Measurements from ENCODE around the gene HCFC2.
"Not testable (repeated sequence)": the region's sequence is repeated elsewhere in the genome, so short reads cannot be mapped to it uniquely, and the experiment has no call there.

HCFC2 gene

DNA sequence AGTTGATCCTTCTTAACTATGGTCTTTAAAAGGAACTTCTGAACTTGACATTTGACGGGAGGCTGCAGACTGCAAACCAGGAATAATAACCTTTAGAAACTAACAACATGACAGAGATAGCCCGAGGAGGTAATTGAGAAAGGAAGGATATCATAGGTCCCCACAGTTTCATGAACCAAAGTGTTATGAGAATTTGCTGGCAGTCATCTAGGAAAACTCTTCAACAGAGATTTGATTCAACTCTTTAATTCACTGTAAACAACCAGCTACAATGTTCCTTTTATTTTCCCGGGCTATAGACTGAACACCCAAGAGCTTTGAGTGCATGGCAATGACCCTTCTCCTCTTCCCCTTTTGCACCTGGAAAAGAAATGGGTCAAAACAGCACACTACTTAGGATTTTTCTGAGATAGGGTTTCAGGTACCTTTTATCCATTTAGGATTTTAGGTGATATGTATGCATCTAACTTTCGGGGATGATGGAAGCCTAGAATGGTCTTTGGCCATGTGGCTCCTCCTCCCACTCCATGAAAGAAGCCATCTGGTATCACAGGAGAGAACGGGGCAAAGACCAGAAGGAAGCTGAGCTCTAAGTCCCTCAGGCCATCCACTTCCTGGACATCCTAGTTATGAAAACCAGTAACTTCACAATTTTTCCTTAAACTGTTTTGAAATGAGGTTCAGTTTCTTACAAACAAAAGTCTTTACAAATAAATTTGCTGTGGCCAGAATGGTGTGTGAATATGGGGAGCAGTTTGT is 37.3 kb upstream of the HCFC2 start:
- no peaks in the 10 kb centered on the region for H3K36me3 ChIP-seq
- H3K27me3 ChIP-seq = no peaks in the 10 kb centered on the region
- no peak overlapping the region for H3K27ac ChIP-seq
- H3K4me1 ChIP-seq (ENCODE audit: control insufficient read depth in 1 of 2, insufficient read depth in 1 of 2, low read depth in 1 of 2, low read length in 1 of 2) = peaks cover 0 to 16% of the 10 kb centered on the region in 2 experiments
- no peak for TF ChIP-seq CTCF (IDR thresholded peaks at IDR 0.05)
- no peak overlapping the region for H3K4me3 ChIP-seq (ENCODE audit: low read depth in 1 of 2, low read length in 1 of 2)
- no peaks in the 10 kb centered on the region for H3K9me3 ChIP-seq

DNA sequence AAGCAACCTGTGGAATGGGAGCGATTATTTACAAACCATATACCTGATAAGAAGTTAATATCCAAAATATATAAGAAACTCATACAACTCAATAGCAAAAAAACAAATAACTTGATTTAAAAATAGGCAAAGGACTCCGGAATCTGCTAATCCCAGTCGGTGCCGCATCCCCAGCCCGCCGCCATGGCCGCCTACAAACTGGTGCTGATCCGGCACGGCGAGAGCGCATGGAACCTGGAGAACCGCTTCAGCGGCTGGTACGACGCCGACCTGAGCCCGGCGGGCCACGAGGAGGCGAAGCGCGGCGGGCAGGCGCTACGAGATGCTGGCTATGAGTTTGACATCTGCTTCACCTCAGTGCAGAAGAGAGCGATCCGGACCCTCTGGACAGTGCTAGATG is 33.7 kb upstream of the HCFC2 start:
- H3K27ac ChIP-seq; H3K36me3 ChIP-seq; H3K27me3 ChIP-seq; H3K4me3 ChIP-seq (ENCODE audit: low read depth in 1 of 2, low read length in 1 of 2); H3K9me3 ChIP-seq: not testable (repeated sequence)
- peaks cover 0 to 16% of the 10 kb centered on the region in 2 experiments for H3K4me1 ChIP-seq (ENCODE audit: control insufficient read depth in 1 of 2, insufficient read depth in 1 of 2, low read depth in 1 of 2, low read length in 1 of 2)

DNA sequence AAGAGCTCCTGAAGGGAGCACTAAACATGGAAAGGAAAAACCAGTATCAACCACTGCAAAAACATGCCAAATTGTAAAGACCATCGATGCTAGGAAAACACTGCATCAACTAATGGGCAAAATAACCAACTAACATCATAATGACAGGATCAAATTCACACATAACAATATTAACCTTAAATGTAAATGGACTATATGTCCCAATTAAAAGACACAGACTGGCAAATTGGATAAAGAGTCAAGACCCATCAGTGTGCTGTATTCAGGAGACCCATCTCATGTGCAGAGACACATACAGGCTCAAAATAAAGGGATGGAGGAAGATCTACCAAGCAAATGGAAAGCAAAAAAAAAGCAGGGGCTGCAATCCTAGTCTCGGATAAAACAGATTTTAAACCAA is 28.2 kb upstream of the HCFC2 start:
- not testable (repeated sequence) for H3K27ac ChIP-seq; H3K27me3 ChIP-seq; H3K36me3 ChIP-seq; H3K4me3 ChIP-seq (ENCODE audit: low read depth in 1 of 2, low read length in 1 of 2); H3K9me3 ChIP-seq; H3K4me1 ChIP-seq (ENCODE audit: control insufficient read depth in 1 of 2, insufficient read depth in 1 of 2, low read depth in 1 of 2, low read length in 1 of 2)

DNA sequence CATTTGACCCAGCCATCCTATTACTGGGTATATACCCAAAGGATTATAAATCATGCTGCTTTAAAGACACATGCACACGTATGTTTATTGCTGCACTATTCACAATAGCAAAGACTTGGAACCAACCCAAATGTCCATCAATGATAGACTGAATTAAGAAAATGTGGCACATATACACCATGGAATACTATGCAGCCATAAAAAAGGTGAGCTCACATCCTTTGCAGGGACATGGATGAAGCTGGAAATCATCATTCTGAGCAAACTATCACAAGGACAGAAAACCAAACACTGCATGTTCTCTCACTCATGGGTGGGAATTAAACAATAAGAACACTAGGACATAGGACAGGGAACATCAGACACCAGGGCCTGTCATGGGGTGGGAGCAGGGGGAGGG is 24.6 kb upstream of the HCFC2 start:
- H3K9me3 ChIP-seq; H3K4me1 ChIP-seq (ENCODE audit: control insufficient read depth in 1 of 2, insufficient read depth in 1 of 2, low read depth in 1 of 2, low read length in 1 of 2); H3K27ac ChIP-seq; H3K4me3 ChIP-seq (ENCODE audit: low read depth in 1 of 2, low read length in 1 of 2); H3K36me3 ChIP-seq: not testable (repeated sequence)
- peaks cover 13% of the 10 kb centered on the region for H3K27me3 ChIP-seq

DNA sequence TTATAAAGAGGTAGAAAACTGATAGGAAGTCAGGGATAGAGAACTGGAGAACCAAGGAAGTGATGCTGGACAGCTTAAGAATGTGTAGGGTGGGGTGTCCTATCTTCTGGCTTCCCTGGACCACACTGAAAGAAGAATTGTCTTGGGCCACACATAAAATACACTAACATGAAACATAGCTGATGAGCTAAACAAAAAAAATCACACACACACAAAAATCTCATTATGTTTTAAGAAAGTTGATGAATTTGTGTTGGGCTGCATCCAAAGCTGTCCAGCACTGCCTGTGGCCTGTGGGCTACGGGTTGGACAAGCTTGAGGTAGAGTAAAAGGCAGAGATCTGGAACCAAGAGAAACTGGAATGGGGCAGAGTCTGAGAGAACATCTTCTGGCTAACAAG is 21.8 kb upstream of the HCFC2 start:
- no peaks in the 10 kb centered on the region for H3K9me3 ChIP-seq
- H3K27me3 ChIP-seq = peaks cover 13% of the 10 kb centered on the region
- no peaks in the 10 kb centered on the region for H3K4me1 ChIP-seq (ENCODE audit: control insufficient read depth in 1 of 2, insufficient read depth in 1 of 2, low read depth in 1 of 2, low read length in 1 of 2)
- no peak for TF ChIP-seq CTCF (IDR thresholded peaks at IDR 0.05)
- H3K4me3 ChIP-seq (ENCODE audit: low read depth in 1 of 2, low read length in 1 of 2) = no peak overlapping the region
- no peaks in the 10 kb centered on the region for H3K36me3 ChIP-seq
- no peak overlapping the region for H3K27ac ChIP-seq

DNA sequence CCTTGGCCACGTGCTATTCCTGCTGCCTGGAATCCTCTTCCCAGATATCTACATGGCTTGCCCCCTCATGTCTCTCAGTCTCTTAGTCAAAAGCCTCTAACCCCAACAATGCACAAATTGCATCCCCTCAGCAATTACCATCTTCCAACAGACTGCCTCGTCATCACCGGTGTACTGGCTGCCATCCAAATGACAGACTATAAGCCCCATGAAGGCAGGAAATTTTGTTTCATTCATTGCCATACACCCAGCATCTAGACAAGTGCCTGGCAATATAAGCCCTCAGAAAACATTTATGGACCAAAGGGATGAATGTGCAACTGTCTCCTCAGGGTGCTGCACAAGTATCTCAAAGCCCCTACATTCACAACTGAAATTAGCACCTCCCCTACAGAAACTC is 20.2 kb upstream of the HCFC2 start:
- H3K27ac ChIP-seq = no peak overlapping the region

More for the DNA sequence above, 20.2 kb upstream of the HCFC2 start:
- H3K27me3 ChIP-seq = peaks cover 24% of the 10 kb centered on the region
- H3K4me3 ChIP-seq (ENCODE audit: low read depth in 1 of 2, low read length in 1 of 2) = no peak overlapping the region
- H3K9me3 ChIP-seq = no peaks in the 10 kb centered on the region
- TF ChIP-seq CTCF (IDR thresholded peaks at IDR 0.05) = no peak
- H3K36me3 ChIP-seq = no peaks in the 10 kb centered on the region
- H3K4me1 ChIP-seq (ENCODE audit: control insufficient read depth in 1 of 2, insufficient read depth in 1 of 2, low read depth in 1 of 2, low read length in 1 of 2) = no peaks in the 10 kb centered on the region

Measured in neutrophil (primary cell).